Left ventricle myocardium inferior (tissue), 1 donor: Measurements from ENCODE around the gene PQBP1. TPM values are rescaled to one million over a fixed set of nuclear protein-coding genes. Genes with fewer than 3 reads are reported as not detected.
"Not testable (repeated sequence)": the region's sequence is repeated elsewhere in the genome, so short reads cannot be mapped to it uniquely, and the experiment has no call there.

Source experiments
- DNase-seq: peaks from one replicate; pipeline ENCODE4 v3.0.0-alpha.2; 2020
- H3K27ac ChIP-seq: fragments of 200-600 bp; replicated peaks from 2 replicates; pipeline ENCODE4 v1.8.0; 2021
- H3K27me3 ChIP-seq: fragments of 200-600 bp; 2 replicates; pipeline ENCODE4 v1.8.0; 2021; ENCODE audit warnings: low read depth
- H3K36me3 ChIP-seq: fragments of 200-600 bp; 2 replicates; pipeline ENCODE4 v1.8.0; 2021
- H3K4me1 ChIP-seq: fragments of 200-600 bp; 2 replicates; pipeline ENCODE4 v1.8.0; 2021
- H3K4me3 ChIP-seq: fragments of 200-600 bp; 2 replicates; pipeline ENCODE4 v1.8.0; 2021; ENCODE audit warnings: mild to moderate bottlenecking, moderate library complexity
- H3K9me3 ChIP-seq: fragments of 200-600 bp; replicated peaks from 2 replicates; pipeline ENCODE4 v1.8.0; 2021
- intact Hi-C: fragments of 100-400 bp; cut with micrococcal nuclease; formaldehyde crosslinking; loops from one replicate; pipeline ENCODE4 v1.11.0; 2022
- total RNA-seq: library from RNA; stranded (reverse); fragmentation: NEBNext Ultra II Directional; extraction: Animal tissue kit (Norgen Biotek cat#: 25700); gene quantifications from one replicate; pipeline ENCODE4 v1.2.1, GENCODE V29; 2021
- TF ChIP-seq, protein P1 (sequence below): fragments of 200-600 bp; IDR thresholded peaks from 2 replicates; pipeline ENCODE4 v1.8.0; 2021; ENCODE audit warnings: antibody characterized with exemption, mild to moderate bottlenecking, borderline replicate concordance
- donor health status: DM: no; HTN: yes; CAD: no; lungs with severe emphysema.

Gene PQBP1
- total RNA-seq, 1 donor from 2014 or later = 60.3 TPM

DNA sequence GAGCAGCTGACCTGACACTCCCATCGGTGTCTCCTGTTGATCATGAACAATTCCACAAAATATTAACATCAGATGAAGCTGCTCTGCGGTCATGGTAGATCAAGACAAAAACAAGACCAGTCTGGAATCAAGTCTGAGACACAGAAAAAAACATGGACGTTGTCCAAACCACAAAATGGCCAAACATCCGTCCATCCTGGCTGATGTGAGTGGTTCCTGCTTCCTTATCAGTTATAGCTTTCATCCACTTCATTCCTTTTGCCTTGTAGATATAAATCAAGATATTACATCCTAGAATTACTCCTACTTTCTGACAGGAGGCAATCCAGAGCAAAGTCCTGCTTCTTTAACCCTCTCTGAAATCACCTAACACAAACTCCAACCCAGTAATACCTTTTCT lies 33.5 kb upstream of the PQBP1 start:
- intact Hi-C loops = no loop called here
- no peak for DNase-seq
- Histone ChIP-seq H3K9me3 (no peaks in the 10 kb centered on the region), H3K27ac (no peak overlapping the region), H3K4me3 (no peak overlapping the region), H3K4me1 (no peaks in the 10 kb centered on the region), H3K36me3 (no peaks in the 10 kb centered on the region), H3K27me3 (no peaks in the 10 kb centered on the region)
- TF ChIP-seq, protein P1, sequence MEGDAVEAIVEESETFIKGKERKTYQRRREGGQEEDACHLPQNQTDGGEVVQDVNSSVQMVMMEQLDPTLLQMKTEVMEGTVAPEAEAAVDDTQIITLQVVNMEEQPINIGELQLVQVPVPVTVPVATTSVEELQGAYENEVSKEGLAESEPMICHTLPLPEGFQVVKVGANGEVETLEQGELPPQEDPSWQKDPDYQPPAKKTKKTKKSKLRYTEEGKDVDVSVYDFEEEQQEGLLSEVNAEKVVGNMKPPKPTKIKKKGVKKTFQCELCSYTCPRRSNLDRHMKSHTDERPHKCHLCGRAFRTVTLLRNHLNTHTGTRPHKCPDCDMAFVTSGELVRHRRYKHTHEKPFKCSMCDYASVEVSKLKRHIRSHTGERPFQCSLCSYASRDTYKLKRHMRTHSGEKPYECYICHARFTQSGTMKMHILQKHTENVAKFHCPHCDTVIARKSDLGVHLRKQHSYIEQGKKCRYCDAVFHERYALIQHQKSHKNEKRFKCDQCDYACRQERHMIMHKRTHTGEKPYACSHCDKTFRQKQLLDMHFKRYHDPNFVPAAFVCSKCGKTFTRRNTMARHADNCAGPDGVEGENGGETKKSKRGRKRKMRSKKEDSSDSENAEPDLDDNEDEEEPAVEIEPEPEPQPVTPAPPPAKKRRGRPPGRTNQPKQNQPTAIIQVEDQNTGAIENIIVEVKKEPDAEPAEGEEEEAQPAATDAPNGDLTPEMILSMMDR = no peak

DNA sequence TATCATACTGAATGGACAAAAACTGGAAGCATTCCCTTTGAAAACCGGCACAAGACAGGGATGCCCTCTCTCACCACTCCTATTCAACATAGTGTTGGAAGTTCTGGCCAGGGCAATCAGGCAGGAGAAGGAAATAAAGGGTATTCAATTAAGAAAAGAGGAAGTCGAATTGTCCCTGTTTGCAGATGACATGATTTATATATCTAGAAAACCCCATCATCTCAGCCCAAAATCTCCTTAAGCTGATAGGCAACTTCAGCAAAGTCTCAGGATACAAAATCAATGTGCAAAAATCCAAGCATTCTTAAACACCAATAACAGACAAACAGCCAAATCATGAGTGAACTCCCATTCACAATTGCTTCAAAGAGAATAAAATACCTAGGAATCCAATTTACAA lies 25.7 kb upstream of the PQBP1 start:
- DNase-seq, H3K27ac ChIP-seq, H3K4me1 ChIP-seq, intact Hi-C loops, H3K9me3 ChIP-seq, H3K4me3 ChIP-seq, H3K27me3 ChIP-seq, H3K36me3 ChIP-seq: not testable (repeated sequence)

DNA sequence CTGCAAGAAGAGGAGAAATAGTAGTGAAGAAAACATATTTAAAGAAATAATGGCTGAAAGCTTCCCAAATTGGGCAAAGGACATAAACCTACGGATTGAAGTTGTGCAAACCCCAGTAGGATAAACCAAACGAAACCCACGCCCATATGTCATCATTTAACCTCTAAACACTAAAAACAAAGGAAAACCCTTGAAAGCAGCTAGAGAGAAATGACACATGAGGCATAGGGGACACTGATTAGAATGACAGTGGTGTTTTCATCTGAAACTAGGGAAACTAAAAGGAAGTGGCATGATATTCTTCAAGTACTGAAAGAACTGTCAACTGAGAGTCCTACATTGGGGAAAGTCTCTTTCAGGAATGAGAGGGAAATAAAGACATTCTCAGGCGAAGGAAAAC lies 20.8 kb upstream of the PQBP1 start:
- DNase-seq, H3K9me3 ChIP-seq, H3K4me1 ChIP-seq, H3K4me3 ChIP-seq, H3K27me3 ChIP-seq, intact Hi-C loops, H3K27ac ChIP-seq, H3K36me3 ChIP-seq: not testable (repeated sequence)

DNA sequence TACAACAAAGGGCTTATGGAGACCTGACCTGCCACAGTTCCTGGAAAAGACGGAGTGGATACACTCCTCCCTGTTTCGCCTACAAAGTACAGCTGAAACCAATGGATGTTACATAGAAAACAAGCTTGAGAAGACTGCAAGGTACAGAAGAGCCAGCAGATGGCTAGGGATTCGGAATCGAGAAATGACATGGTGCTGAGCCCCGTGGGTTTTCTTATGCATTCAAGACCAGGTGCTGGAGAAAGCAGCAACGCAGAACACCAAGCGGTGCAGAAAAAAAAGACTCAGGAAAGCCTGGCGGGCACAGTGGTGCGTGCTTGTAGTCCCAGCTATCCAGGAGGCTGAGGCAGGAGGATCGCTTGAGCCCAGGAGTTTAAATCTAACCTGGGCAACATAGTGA lies 14.0 kb upstream of the PQBP1 start:
- intact Hi-C loops = no loop called here
- H3K27ac ChIP-seq = no peak overlapping the region
- TF ChIP-seq, protein P1 = no peak
- H3K36me3 ChIP-seq = no peaks in the 10 kb centered on the region
- no peak overlapping the region for H3K4me3 ChIP-seq
- no peaks in the 10 kb centered on the region for H3K9me3 ChIP-seq
- H3K4me1 ChIP-seq = no peaks in the 10 kb centered on the region
- H3K27me3 ChIP-seq = no peaks in the 10 kb centered on the region
- no peak for DNase-seq

DNA sequence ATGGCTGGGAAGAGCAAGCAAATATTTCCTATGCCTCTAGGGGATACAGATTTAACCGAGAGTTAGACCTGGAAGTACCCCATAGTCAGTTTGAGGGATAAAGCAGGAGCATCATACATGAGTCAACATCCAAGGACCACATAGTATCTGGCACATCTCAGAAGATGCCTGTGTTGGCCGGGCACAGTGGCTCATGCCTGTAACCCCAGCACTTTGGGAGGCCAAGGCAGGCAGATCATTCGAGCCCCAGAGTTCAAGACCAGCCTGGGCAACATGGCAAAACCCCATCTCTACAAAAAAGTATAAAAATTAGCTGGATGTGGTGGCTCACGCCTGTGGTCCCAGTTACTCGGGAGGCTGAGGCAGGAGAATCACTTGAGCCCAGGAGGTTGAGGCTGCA lies 11.1 kb upstream of the PQBP1 start:
- H3K9me3 ChIP-seq, DNase-seq, H3K27me3 ChIP-seq, H3K4me1 ChIP-seq, intact Hi-C loops, H3K36me3 ChIP-seq, H3K4me3 ChIP-seq, H3K27ac ChIP-seq: not testable (repeated sequence)

DNA sequence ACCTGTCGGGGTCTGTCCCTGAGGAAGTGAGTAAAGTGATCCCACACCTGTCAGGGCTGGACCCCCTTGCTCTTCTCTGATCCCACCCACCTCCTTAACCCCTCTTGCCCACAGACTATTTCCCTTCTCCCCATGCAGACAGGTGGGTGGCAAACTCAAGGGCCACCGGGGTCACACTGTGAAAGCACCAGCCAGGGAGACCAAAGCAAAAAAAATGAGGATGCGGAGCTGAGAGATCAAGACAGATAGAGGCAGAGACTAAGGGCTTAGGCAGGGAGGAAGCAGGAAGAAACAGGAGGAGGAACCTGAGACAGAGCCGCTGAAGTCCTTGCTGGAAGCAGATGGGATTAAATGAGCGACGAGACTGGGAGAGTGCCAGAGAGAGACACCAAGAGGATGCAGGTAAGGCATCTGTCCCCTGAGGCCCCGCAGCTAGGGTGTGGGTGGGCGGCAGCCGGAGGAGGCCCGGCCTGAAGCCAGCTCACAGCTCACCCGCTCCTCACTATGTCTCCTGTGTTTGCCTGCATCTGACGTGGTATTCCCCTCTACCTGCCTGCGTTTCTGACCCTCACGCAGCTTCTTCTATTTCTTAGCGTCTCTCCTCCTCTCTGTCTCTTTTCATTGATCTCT lies 7.3 kb upstream of the PQBP1 start:
- peaks cover 6% of the 10 kb centered on the region for H3K4me1 ChIP-seq
- DNase-seq = no peak
- H3K27ac ChIP-seq = peak overlapping the region; percentile 75
- TF ChIP-seq, protein P1 = no peak
- intact Hi-C loops = no loop called here
- H3K4me3 ChIP-seq = peak overlapping the region; percentile 74
- no peaks in the 10 kb centered on the region for H3K27me3 ChIP-seq
- H3K9me3 ChIP-seq = no peaks in the 10 kb centered on the region
- H3K36me3 ChIP-seq = peaks cover 14% of the 10 kb centered on the region

DNA sequence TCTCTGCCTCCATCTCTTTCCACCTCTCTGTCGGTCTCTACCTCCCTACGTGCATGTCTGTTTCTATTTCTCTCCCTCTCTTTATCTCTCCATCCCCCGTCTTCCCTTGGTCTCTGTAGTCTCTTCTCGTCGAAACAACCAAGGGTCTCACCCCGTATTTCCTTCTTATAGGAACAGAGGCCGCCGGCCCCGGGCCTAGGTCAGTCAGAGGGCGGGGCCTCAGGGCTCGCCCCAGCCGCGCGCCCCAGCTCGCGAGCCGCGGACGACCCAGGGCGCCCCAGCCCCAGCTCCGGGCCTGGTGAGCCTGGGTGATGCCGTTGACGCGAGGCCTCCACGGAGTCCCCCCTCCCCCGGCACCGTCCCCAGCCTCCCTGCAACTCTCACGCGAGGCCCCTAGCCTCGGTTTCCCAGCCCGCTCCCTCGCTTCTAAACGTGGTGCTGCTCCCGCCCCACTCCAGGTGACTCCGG lies 6.8 kb upstream of the PQBP1 start:
- H3K27me3 ChIP-seq = no peaks in the 10 kb centered on the region
- H3K4me1 ChIP-seq = peaks cover 6% of the 10 kb centered on the region
- no peaks in the 10 kb centered on the region for H3K9me3 ChIP-seq
- H3K36me3 ChIP-seq = peaks cover 14% of the 10 kb centered on the region
- intact Hi-C loops = no loop called here
- H3K4me3 ChIP-seq = peak overlapping the region; percentile 74
- DNase-seq = peak; percentile 18
- TF ChIP-seq, protein P1 = no peak
- H3K27ac ChIP-seq = peak overlapping the region; percentile 75
